HEK293 (cell line): ENCODE measurements around the gene SPATA1.

ENCODE experiments used
- ATF2 ChIP-seq: fragments of 450-650 bp; formaldehyde crosslinking; IDR thresholded peaks from 2 replicates; pipeline ENCODE4 v1.5.1; 2016; ENCODE audit warnings: missing biosample characterization, missing genetic modification characterization, low read depth
- EGR2 ChIP-seq: fragments of 450-650 bp; formaldehyde crosslinking; IDR thresholded peaks from 2 replicates; pipeline ENCODE4 v1.5.1; 2016; ENCODE audit warnings: low read depth, missing biosample characterization, missing genetic modification characterization
- GLIS2 ChIP-seq: fragments of 450-650 bp; formaldehyde crosslinking; IDR thresholded peaks from 2 replicates; pipeline ENCODE4 v1.5.1; 2016; ENCODE audit warnings: missing biosample characterization, missing genetic modification characterization
- SALL2 ChIP-seq: fragments of 450-650 bp; formaldehyde crosslinking; IDR thresholded peaks from 2 replicates; pipeline ENCODE4 v1.5.0; 2017; ENCODE audit warnings: missing biosample characterization, mild to moderate bottlenecking, missing genetic modification characterization, borderline replicate concordance
- WT1 ChIP-seq: fragments of 450-650 bp; formaldehyde crosslinking; IDR thresholded peaks from 2 replicates; pipeline ENCODE4 v1.5.1; 2016; ENCODE audit warnings: missing biosample characterization, missing genetic modification characterization
- YY2 ChIP-seq: fragments of 450-650 bp; formaldehyde crosslinking; IDR thresholded peaks from 2 replicates; pipeline ENCODE4 v1.5.1; 2016; ENCODE audit warnings: missing biosample characterization, missing genetic modification characterization
- ZBTB17 ChIP-seq: fragments of 450-650 bp; formaldehyde crosslinking; IDR thresholded peaks from 2 replicates; pipeline ENCODE4 v1.5.1; 2016; ENCODE audit warnings: missing biosample characterization, missing genetic modification characterization
- ZBTB20 ChIP-seq: fragments of 450-650 bp; formaldehyde crosslinking; IDR thresholded peaks from 2 replicates; pipeline ENCODE4 v1.5.1; 2016; ENCODE audit warnings: missing biosample characterization, missing genetic modification characterization
- ZFP41 ChIP-seq: fragments of 450-650 bp; formaldehyde crosslinking; IDR thresholded peaks from 2 replicates; pipeline ENCODE4 v1.5.1; 2016; ENCODE audit warnings: missing biosample characterization, missing genetic modification characterization, borderline replicate concordance
- ZNF112 ChIP-seq: fragments of 450-650 bp; formaldehyde crosslinking; IDR thresholded peaks from 2 replicates; pipeline ENCODE4 v1.5.0; 2017; ENCODE audit warnings: missing biosample characterization, missing genetic modification characterization
- ZNF114 ChIP-seq: fragments of 450-650 bp; formaldehyde crosslinking; IDR thresholded peaks from 2 replicates; pipeline ENCODE4 v1.5.0; 2017; ENCODE audit warnings: missing biosample characterization, missing genetic modification characterization
- ZNF121 ChIP-seq: fragments of 450-650 bp; formaldehyde crosslinking; IDR thresholded peaks from 2 replicates; pipeline ENCODE4 v1.5.1; 2016; ENCODE audit warnings: missing biosample characterization, missing genetic modification characterization
- ZNF132 ChIP-seq: fragments of 450-650 bp; formaldehyde crosslinking; IDR thresholded peaks from 2 replicates; pipeline ENCODE4 v1.5.1; 2017; ENCODE audit warnings: missing biosample characterization, missing genetic modification characterization, borderline replicate concordance
- ZNF214 ChIP-seq: fragments of 450-650 bp; formaldehyde crosslinking; IDR thresholded peaks from 2 replicates; pipeline ENCODE4 v1.5.1; 2017; ENCODE audit warnings: missing biosample characterization, mild to moderate bottlenecking, missing genetic modification characterization, borderline replicate concordance
- ZNF23 ChIP-seq: fragments of 450-650 bp; formaldehyde crosslinking; IDR thresholded peaks from 2 replicates; pipeline ENCODE4 v1.5.1; 2016; ENCODE audit warnings: missing biosample characterization, missing genetic modification characterization, borderline replicate concordance
- ZNF366 ChIP-seq: fragments of 450-650 bp; formaldehyde crosslinking; conservative IDR thresholded peaks from 2 replicates; pipeline ENCODE4 v1.5.1; 2016; ENCODE audit warnings: missing biosample characterization, missing genetic modification characterization
- ZNF394 ChIP-seq: fragments of 450-650 bp; formaldehyde crosslinking; IDR thresholded peaks from 2 replicates; pipeline ENCODE4 v1.5.1; 2016; ENCODE audit warnings: missing biosample characterization, missing genetic modification characterization, mild to moderate bottlenecking, moderate library complexity, borderline replicate concordance
- ZNF404 ChIP-seq: fragments of 450-650 bp; formaldehyde crosslinking; IDR thresholded peaks from 2 replicates; pipeline ENCODE4 v1.5.1; 2017; ENCODE audit warnings: missing biosample characterization, missing genetic modification characterization
- ZNF416 ChIP-seq: fragments of 450-650 bp; formaldehyde crosslinking; IDR thresholded peaks from 2 replicates; pipeline ENCODE4 v1.5.1; 2016; ENCODE audit warnings: missing biosample characterization, missing genetic modification characterization
- ZNF514 ChIP-seq: fragments of 450-650 bp; formaldehyde crosslinking; IDR thresholded peaks from 2 replicates; pipeline ENCODE4 v1.5.1; 2016; ENCODE audit warnings: missing biosample characterization, missing genetic modification characterization
- ZNF560 ChIP-seq: fragments of 450-650 bp; formaldehyde crosslinking; IDR thresholded peaks from 2 replicates; pipeline ENCODE4 v1.5.1; 2017; ENCODE audit warnings: missing biosample characterization, missing genetic modification characterization, borderline replicate concordance
- ZNF645 ChIP-seq: fragments of 450-650 bp; formaldehyde crosslinking; IDR thresholded peaks from 2 replicates; pipeline ENCODE4; 2016; ENCODE audit warnings: missing biosample characterization, missing genetic modification characterization
- ZNF658 ChIP-seq: fragments of 450-650 bp; formaldehyde crosslinking; IDR thresholded peaks from 2 replicates; pipeline ENCODE4; 2016; ENCODE audit warnings: missing biosample characterization, missing genetic modification characterization
- ZNF664 ChIP-seq: fragments of 450-650 bp; formaldehyde crosslinking; IDR thresholded peaks from 2 replicates; pipeline ENCODE4 v1.5.1; 2016; ENCODE audit warnings: missing biosample characterization, missing genetic modification characterization
- ZNF785 ChIP-seq: fragments of 450-650 bp; formaldehyde crosslinking; IDR thresholded peaks from 2 replicates; pipeline ENCODE4 v1.5.1; 2016; ENCODE audit warnings: missing biosample characterization, missing genetic modification characterization
- ZNF843 ChIP-seq: fragments of 450-650 bp; formaldehyde crosslinking; IDR thresholded peaks from 2 replicates; pipeline ENCODE4 v1.5.1; 2016; ENCODE audit warnings: missing biosample characterization, missing genetic modification characterization
- TF ChIP-seq, protein P1 (sequence below): fragments of 450-650 bp; formaldehyde crosslinking; IDR thresholded peaks from 2 replicates; pipeline ENCODE4 v1.5.1; 2016; ENCODE audit warnings: missing biosample characterization, missing genetic modification characterization
- TF ChIP-seq, protein P2 (sequence below): fragments of 450-650 bp; formaldehyde crosslinking; IDR thresholded peaks from 2 replicates; pipeline ENCODE4 v1.5.1; 2016; ENCODE audit warnings: missing biosample characterization, missing genetic modification characterization
- TF ChIP-seq, protein P3 (sequence below): fragments of 450-650 bp; formaldehyde crosslinking; IDR thresholded peaks from 2 replicates; pipeline ENCODE4 v1.5.1; 2016; ENCODE audit warnings: missing biosample characterization, missing genetic modification characterization, borderline replicate concordance

SPATA1 gene

GRCh38 chr1:84510668-84511067, 4.5 kb downstream of the SPATA1 start (continued):
- no peak for TF ChIP-seq WT1 (tag by site-specific recombination)
- peak; percentile 72 for TF ChIP-seq ZBTB17 (tag by site-specific recombination)
- TF ChIP-seq ZNF366 (tag by site-specific recombination), result peak; percentile 69
- no peak for TF ChIP-seq ZNF132 (tag by site-specific recombination)
- peak; percentile 69; the same call in 1 of the 2 replicates for TF ChIP-seq ZNF843 (tag by site-specific recombination)
- no peak for TF ChIP-seq ZNF664 (tag by site-specific recombination)
- TF ChIP-seq, protein P1, sequence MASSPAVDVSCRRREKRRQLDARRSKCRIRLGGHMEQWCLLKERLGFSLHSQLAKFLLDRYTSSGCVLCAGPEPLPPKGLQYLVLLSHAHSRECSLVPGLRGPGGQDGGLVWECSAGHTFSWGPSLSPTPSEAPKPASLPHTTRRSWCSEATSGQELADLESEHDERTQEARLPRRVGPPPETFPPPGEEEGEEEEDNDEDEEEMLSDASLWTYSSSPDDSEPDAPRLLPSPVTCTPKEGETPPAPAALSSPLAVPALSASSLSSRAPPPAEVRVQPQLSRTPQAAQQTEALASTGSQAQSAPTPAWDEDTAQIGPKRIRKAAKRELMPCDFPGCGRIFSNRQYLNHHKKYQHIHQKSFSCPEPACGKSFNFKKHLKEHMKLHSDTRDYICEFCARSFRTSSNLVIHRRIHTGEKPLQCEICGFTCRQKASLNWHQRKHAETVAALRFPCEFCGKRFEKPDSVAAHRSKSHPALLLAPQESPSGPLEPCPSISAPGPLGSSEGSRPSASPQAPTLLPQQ (tag by site-specific recombination), result no peak
- TF ChIP-seq ZNF785 (tag by site-specific recombination), result no peak
- TF ChIP-seq ZNF514 (tag by site-specific recombination), result no peak
- no peak for TF ChIP-seq ZNF23 (tag by site-specific recombination)
- no peak for TF ChIP-seq ZNF112
- no peak for TF ChIP-seq ZNF658 (tag by site-specific recombination)
- TF ChIP-seq ATF2 (tag by site-specific recombination), result peak; percentile 83
- no peak for TF ChIP-seq ZNF114 (tag by site-specific recombination)
- TF ChIP-seq SALL2 (tag by site-specific recombination), result no peak
- TF ChIP-seq EGR2 (tag by site-specific recombination), result no peak
- no peak for TF ChIP-seq ZBTB20 (tag by site-specific recombination)
- TF ChIP-seq ZNF416 (tag by site-specific recombination), result no peak
- no peak for TF ChIP-seq ZFP41 (tag by site-specific recombination)
- peak; percentile 50; the same call in 1 of the 2 replicates for TF ChIP-seq ZNF394
- TF ChIP-seq ZNF560 (tag by site-specific recombination), result no peak
- TF ChIP-seq GLIS2, result no peak
- TF ChIP-seq ZNF645, result no peak
- TF ChIP-seq, protein P2, sequence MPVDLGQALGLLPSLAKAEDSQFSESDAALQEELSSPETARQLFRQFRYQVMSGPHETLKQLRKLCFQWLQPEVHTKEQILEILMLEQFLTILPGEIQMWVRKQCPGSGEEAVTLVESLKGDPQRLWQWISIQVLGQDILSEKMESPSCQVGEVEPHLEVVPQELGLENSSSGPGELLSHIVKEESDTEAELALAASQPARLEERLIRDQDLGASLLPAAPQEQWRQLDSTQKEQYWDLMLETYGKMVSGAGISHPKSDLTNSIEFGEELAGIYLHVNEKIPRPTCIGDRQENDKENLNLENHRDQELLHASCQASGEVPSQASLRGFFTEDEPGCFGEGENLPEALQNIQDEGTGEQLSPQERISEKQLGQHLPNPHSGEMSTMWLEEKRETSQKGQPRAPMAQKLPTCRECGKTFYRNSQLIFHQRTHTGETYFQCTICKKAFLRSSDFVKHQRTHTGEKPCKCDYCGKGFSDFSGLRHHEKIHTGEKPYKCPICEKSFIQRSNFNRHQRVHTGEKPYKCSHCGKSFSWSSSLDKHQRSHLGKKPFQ, result no peak
- TF ChIP-seq, protein P3, sequence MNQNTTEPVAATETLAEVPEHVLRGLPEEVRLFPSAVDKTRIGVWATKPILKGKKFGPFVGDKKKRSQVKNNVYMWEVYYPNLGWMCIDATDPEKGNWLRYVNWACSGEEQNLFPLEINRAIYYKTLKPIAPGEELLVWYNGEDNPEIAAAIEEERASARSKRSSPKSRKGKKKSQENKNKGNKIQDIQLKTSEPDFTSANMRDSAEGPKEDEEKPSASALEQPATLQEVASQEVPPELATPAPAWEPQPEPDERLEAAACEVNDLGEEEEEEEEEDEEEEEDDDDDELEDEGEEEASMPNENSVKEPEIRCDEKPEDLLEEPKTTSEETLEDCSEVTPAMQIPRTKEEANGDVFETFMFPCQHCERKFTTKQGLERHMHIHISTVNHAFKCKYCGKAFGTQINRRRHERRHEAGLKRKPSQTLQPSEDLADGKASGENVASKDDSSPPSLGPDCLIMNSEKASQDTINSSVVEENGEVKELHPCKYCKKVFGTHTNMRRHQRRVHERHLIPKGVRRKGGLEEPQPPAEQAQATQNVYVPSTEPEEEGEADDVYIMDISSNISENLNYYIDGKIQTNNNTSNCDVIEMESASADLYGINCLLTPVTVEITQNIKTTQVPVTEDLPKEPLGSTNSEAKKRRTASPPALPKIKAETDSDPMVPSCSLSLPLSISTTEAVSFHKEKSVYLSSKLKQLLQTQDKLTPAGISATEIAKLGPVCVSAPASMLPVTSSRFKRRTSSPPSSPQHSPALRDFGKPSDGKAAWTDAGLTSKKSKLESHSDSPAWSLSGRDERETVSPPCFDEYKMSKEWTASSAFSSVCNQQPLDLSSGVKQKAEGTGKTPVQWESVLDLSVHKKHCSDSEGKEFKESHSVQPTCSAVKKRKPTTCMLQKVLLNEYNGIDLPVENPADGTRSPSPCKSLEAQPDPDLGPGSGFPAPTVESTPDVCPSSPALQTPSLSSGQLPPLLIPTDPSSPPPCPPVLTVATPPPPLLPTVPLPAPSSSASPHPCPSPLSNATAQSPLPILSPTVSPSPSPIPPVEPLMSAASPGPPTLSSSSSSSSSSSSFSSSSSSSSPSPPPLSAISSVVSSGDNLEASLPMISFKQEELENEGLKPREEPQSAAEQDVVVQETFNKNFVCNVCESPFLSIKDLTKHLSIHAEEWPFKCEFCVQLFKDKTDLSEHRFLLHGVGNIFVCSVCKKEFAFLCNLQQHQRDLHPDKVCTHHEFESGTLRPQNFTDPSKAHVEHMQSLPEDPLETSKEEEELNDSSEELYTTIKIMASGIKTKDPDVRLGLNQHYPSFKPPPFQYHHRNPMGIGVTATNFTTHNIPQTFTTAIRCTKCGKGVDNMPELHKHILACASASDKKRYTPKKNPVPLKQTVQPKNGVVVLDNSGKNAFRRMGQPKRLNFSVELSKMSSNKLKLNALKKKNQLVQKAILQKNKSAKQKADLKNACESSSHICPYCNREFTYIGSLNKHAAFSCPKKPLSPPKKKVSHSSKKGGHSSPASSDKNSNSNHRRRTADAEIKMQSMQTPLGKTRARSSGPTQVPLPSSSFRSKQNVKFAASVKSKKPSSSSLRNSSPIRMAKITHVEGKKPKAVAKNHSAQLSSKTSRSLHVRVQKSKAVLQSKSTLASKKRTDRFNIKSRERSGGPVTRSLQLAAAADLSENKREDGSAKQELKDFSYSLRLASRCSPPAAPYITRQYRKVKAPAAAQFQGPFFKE (tag by site-specific recombination), result no peak
- no peak for TF ChIP-seq ZNF214 (tag by site-specific recombination)
- TF ChIP-seq YY2 (tag by site-specific recombination), result peak; percentile 48; the same call in 1 of the 2 replicates
- no peak for TF ChIP-seq ZNF121
- no peak for TF ChIP-seq ZNF404 (tag by site-specific recombination)
